Activated T-cell treated with anti-CD3 and anti-CD28 coated beads for 4 hours (primary cell): Measurements from ENCODE around the gene FZR1.
"Not testable (repeated sequence)": the region's sequence is repeated elsewhere in the genome, so short reads cannot be mapped to it uniquely, and the experiment has no call there.

Experiments
- DNase-seq: peaks from one replicate; pipeline ENCODE4 v3.0.0-alpha.2; 2020

Gene FZR1

GRCh38 chr19:3497757-3498520 lies 8.2 kb upstream of the FZR1 start:
- DNase-seq = no peak

GRCh38 chr19:3499738-3500428 lies 6.2 kb upstream of the FZR1 start:
- DNase-seq = no peak

DNA sequence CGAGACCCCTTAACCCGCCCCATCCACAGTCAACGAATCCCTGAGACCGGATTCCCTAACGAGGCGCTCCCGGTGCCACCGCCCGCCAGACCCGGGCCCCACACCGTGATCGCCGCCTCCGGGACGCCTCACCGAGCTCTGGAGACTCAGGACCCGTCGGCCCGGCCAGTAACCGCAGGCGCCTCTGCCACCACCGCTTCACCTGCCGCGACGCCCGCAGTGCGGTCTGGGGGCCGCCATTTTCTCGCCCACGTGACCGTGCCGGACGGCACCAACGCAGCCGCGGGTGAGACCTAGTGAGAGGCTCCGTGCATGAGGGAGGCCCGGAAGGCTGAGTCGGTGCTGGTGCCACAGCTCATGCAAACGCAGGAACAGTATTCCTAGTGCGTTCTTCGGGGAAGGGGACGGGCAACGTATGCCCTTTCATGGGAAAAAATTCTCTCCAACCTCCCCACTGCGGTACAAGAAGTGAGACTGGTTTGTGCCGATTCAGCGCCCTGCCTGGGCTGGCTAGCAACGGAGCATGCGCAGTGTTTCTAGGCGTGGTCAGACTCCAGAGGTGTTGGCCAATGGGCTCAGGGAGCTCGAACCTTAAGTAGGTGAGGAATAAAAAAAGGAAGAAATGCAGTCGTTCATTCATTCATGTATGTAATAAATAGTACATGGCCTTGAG lies 5.5 kb upstream of the FZR1 start, which contains the start of gene DOHH:
DOHH (minus strand) TSS at position 246 of the 673 bp plus-strand sequence. CDS start 3,860 bp downstream, outside the sequence.
- peak; percentile 92 for DNase-seq

DNA sequence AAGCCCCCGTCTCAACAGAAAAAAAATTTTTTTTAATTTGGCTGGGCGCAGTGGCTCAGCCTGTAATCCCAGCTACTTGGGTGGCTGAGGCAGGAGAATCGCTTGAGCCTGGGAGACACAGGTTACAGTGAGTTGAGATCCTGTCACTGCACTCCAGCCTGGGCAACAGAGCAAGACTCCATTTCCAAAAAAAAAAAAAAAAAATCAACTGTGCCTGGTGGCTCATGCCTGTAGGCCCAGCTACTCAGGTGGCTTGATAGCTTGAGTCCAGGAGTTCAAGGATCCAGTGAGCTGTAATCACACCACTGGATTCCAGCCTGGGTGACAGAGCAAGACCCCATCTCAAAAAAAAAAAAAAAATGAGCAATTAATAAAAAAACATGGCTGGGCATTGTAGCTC lies 4.3 kb upstream of the FZR1 start:
- DNase-seq = no peak

DNA sequence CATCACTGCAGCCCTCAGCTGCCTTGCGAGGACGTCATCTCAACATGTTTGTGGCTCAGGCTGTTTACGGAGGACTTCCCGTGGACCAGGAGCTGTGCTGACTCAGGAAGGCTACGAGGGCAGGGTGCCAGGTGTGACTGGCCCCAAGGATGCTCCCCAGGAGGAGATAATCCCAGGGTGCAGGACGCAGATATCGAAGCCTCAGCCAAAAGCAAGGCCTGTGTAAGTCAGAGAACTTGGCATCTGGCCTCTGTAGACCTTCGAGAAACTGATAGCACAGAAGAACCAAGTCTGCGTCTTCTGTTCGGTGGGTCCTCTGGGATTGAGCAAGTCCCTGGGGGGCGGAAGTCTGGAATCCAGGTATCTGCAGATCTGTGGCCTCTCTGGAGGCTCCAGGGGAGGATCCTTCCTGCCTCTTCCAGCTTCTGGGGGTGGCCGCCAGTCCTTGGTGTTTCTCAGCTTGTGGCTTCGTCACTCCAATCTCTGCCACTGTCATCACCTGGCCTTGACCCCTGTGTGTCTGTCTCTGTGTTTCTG lies 3.0 kb upstream of the FZR1 start:
- no peak for DNase-seq

GRCh38 chr19:3504735-3505134 lies 1.4 kb upstream of the FZR1 start:
- DNase-seq = no peak

GRCh38 chr19:3506384-3507340 lies 551 bp downstream of the FZR1 start:
- no peak for DNase-seq

GRCh38 chr19:3507371-3508120 lies 1.4 kb downstream of the FZR1 start:
- DNase-seq = no peak

DNA sequence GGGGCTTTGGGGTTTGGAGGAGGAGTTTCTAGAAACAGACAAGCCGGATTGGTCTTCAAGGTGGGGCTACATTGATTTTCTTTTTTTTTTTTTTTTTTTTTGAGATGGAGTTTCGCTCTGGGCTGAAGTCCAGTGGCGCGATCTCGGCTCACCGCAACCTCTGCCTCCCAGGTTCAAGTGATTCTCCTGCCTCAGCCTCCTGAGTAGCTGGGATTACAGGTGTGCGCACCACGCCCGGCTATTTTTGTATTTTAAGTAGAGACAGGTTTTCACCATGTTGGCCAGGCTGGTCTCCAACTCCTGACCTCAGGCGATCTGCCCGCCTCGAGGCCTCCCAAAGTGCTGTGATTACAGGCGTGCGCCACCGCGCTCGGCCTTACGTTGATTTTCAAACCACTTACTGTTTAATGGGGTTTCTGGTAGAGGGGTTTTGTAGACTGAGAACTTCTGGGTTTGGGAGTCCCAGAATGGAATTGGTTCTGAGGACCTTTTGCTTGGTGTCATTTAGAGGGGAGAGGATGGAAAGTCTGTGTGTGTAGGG lies 2.1 kb downstream of the FZR1 start:
- DNase-seq = not testable (repeated sequence)

- no peak for DNase-seq
Observed at GRCh38 chr19:3508771-3509535, 2.8 kb downstream of the FZR1 start.

GRCh38 chr19:3509566-3509989 lies 3.5 kb downstream of the FZR1 start:
- DNase-seq = no peak

DNA sequence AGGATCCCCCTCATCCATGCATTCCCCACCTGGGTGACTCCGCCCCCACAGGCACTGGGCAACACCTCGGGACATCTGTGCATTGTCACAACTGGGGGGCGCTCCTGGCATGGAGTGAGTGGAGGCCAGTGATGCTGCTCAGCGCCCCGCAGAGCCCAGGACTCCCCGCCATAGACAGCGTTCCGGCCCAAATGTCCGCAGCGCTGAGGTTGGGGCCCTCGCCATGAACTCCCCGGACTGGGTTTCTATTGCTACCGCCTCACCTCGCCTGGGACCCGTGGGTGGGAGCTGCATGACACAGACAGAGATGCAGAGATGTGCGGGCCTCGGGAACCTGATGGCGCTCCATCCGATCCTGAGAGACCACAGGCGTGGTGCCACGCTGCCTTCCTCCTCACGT lies 4.6 kb downstream of the FZR1 start:
- no peak for DNase-seq

DNA sequence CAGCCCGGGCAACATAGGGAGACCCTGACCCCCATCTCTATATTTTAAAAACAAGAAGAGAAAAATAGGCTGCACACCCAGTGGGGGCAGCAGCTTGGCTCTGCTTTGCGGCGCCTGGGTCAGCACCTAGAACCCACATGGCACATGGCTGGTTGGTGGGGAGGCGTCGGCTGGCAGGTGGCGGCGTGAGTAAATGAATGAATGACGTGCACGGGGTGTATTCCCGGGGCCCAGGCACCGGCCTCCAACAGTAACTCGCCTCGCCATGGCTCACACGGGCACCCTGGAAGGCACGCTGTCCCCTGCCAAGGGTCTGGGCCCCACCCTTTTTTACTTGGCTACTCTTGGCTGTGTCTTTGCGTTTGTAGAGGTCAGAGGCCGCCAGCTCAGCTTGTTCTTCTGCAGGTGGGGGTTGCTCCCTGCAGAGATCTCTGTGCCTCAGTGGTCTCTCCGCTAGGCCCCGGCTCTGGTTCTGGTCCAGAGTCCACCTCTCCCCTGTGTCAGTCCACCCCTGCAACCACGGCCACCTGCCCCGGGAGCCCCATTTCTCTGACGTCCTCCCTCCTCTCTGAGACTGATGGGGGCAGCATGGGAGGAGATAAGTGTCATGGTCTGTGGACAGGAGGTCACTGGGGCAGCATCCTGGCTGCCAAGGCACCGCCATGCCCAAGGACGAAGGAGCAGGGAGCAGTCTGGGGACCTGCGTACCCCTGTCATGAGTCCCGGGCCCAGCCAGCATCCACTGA lies 5.6 kb downstream of the FZR1 start:
- DNase-seq = no peak

DNA sequence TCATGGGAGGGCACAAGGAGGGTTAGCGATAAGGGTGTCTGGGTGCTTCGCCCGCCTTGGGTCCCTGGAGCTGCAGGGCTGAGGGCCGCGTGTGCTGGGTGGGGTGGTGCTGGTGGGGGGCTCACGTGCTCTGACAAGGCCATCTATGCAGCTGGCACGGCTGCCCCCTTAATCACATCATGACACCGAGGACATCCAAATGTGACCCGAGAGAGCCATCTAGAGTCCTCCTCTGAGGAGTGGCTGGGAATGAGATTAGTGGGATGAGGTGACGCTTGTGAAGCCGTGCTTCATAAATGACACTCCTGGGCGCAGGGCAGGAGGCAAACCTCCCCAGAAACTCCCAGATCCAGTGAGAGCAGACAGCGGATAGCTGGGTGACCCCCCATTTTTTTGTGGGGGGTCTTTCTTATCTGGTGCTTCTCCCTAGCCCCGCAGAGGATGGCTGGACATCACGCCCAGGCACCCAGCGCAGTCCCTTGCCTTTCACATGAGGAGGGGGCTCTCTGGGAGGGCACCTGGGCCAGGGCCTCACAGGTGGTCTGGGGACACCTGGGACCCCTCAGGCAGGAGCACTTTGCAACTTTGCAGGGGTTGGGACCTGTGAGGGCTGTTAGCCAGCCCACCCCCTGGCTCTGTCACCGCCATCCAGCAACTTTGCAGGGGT lies 6.6 kb downstream of the FZR1 start:
- DNase-seq = no peak

- DNase-seq = no peak
Observed at GRCh38 chr19:3513229-3514140, 7.4 kb downstream of the FZR1 start.

GRCh38 chr19:3514930-3515329 lies 8.8 kb downstream of the FZR1 start:
- no peak for DNase-seq

- DNase-seq = no peak
Observed at GRCh38 chr19:3515891-3516422, 9.8 kb downstream of the FZR1 start.
